CD4-positive, CD25-positive, alpha-beta regulatory T cell (primary cell): ENCODE measurements around the gene MED13L. TPM values are rescaled to one million over a fixed set of nuclear protein-coding genes. Genes with fewer than 3 reads are reported as not detected.

ENCODE experiments used
- ATAC-seq, 2 donors: fragments of 150-1000 bp; cut with Tn5 transposase; one replicate each; pipeline ENCODE4 v1.10.0; 2021; ENCODE audit warnings: low read depth in 2 of 2, moderate number of reproducible peaks in 2 of 2, moderate library complexity in 1 of 2
- DNase-seq, 3 donors: peaks; one replicate each; pipeline versions ENCODE4 v3.0.0 to v3.0.0-alpha.2; 2012 to 2022; ENCODE audit warnings: mixed read lengths in 1 of 3
- H3K27ac ChIP-seq: one replicate; pipeline ENCODE4 v1.7.0; 2013; ENCODE audit warnings: mild to moderate bottlenecking, low read length; ENCODE audit not compliant: insufficient read depth, poor library complexity, severe bottlenecking
- H3K27me3 ChIP-seq: one replicate; pipeline ENCODE4 v1.7.0; 2013; ENCODE audit warnings: low read length; ENCODE audit not compliant: control insufficient read depth, insufficient read depth
- H3K36me3 ChIP-seq: one replicate; pipeline ENCODE4 v1.7.0; 2013; ENCODE audit warnings: mild to moderate bottlenecking, low read length, moderate library complexity; ENCODE audit not compliant: control insufficient read depth, insufficient read depth
- H3K4me1 ChIP-seq: 2 replicates; pipeline ENCODE4 v1.7.0; 2013; ENCODE audit warnings: mild to moderate bottlenecking, low read length; ENCODE audit not compliant: insufficient read depth, control insufficient read depth, poor library complexity, severe bottlenecking
- H3K4me3 ChIP-seq: one replicate; pipeline ENCODE4 v1.7.0; 2013; ENCODE audit warnings: low read depth, mild to moderate bottlenecking, low read length, moderate library complexity
- H3K9me3 ChIP-seq, 2 experiments: 1 replicate in 1 of 2; 2 replicates in 1 of 2; pipeline ENCODE4 v1.7.0; 2013; ENCODE audit warnings: low read length in 2 of 2, mild to moderate bottlenecking in 1 of 2, moderate library complexity in 1 of 2; ENCODE audit not compliant: control insufficient read depth in 2 of 2
- H3K27ac Mint-ChIP-seq, 3 donors: one replicate each; pipeline ENCODE4 v1.8.0; 2020 to 2022; ENCODE audit warnings: mild to moderate bottlenecking in 3 of 3, mixed read lengths in 3 of 3, moderate library complexity in 2 of 3
- H3K27me3 Mint-ChIP-seq: one replicate; pipeline ENCODE4 v1.8.0; 2022; ENCODE audit warnings: mild to moderate bottlenecking, mixed read lengths
- H3K36me3 Mint-ChIP-seq: one replicate; pipeline ENCODE4 v1.8.0; 2020; ENCODE audit warnings: mixed read lengths
- H3K4me1 Mint-ChIP-seq, 4 donors: one replicate each; pipeline ENCODE4 v1.8.0; 2020 to 2022; ENCODE audit warnings: mixed read lengths in 4 of 4, mild to moderate bottlenecking in 1 of 4
- H3K4me3 Mint-ChIP-seq, 4 donors: one replicate each; pipeline ENCODE4 v1.8.0; 2020 to 2022; ENCODE audit warnings: mild to moderate bottlenecking in 4 of 4, mixed read lengths in 4 of 4, moderate library complexity in 3 of 4
- H3K9me3 Mint-ChIP-seq, 7 donors: one replicate each; pipeline ENCODE4 v1.8.0; 2020 to 2022; ENCODE audit warnings: mixed read lengths in 7 of 7, mild to moderate bottlenecking in 3 of 7, moderate library complexity in 2 of 7
- polyA plus RNA-seq, 4 donors: library from polyadenylated mRNA; unstranded; fragments of 300-500 nt; fragmentation: Illumina TruSeq; gene quantifications; one replicate each; pipeline ENCODE4 v1.2.3, GENCODE V29; 2021
- total RNA-seq: library from RNA; stranded (reverse); gene quantifications from one replicate; pipeline ENCODE4 v1.2.3, GENCODE V29; 2022

Gene MED13L
- total and polyA plus RNA-seq, 5 donors from 2014 or later = 4.5 to 179 (median 7.0) TPM

DNA sequence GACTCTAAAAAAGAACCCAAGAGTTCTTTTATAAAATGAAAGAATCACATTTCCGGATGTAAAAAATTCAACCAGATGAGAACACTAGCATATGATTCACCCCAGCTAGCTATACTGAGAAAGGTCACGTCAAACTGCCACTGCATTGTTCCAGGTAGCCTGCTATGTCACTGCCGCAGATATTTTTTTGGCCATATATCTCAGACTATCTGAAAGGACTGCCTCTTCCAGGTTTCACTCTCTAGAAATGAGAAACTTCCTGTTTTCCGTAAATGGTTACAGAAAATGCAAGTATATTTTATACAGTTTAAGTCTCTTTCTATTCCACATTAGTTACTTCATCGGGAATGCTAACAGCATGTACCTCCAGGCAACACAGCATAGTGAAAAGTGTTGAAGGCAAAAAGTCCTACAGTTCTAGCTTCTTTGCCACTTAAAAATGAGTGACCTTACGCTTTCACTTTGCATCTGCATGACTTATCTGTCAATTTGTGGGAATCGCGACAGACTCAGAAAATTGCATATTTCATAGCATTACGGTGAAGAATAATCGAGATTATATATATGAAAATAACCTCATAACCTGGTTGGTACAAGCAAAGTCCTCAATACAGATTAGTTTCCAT lies 105.2 kb downstream of the MED13L start:
- H3K4me1 Mint-ChIP-seq = peaks cover 49 to 80% (median 58%) of the 10 kb centered on the region in 4 donors
- Histone ChIP-seq H3K4me3 (peak overlapping the region; percentile 77), H3K27me3 (no peaks in the 10 kb centered on the region), H3K9me3 (no peaks in the 10 kb centered on the region), H3K27ac (no peak overlapping the region), H3K4me1 (peaks cover 19% of the 10 kb centered on the region), H3K36me3 (no peaks in the 10 kb centered on the region)
- H3K9me3 Mint-ChIP-seq = no peaks in the 10 kb centered on the region
- peak in 2 of 3 donors; percentile 3 to 88 for DNase-seq
- peak; percentile 99 for ATAC-seq
- peaks cover 5% of the 10 kb centered on the region for H3K36me3 Mint-ChIP-seq
- peak overlapping the region; percentile 13 to 96 (median 59) for H3K27ac Mint-ChIP-seq
- H3K27me3 Mint-ChIP-seq = no peaks in the 10 kb centered on the region
- peak overlapping the region; percentile 20 to 93 (median 66) for H3K4me3 Mint-ChIP-seq

DNA sequence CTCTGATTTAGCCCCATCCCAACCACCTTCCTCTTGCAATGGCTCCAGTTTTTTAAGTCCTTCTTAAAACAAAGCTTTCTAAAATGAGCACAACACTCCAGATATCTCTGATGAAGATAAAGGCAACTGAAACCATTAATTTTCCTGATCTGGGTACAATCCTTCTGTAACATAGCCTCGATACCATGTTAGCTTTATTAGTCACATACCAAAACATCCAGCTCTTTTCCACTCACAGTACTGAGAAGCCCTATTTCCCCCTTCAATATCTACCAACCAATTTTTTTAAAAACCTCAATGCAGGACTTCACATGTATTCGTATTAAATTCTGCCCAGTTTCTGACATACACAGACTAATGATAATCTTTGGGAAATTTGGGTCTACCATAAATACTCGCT lies 105.9 kb downstream of the MED13L start:
- peak overlapping the region; percentile 77 for H3K4me3 ChIP-seq
- H3K36me3 ChIP-seq = no peaks in the 10 kb centered on the region
- no peaks in the 10 kb centered on the region for H3K27me3 Mint-ChIP-seq
- no peaks in the 10 kb centered on the region for H3K27me3 ChIP-seq
- H3K4me1 ChIP-seq = peaks cover 19% of the 10 kb centered on the region
- no peak overlapping the region for H3K27ac ChIP-seq
- DNase-seq = no peak
- peak overlapping the region in 3 of 4 donors; percentile 35 to 68 (median 64) for H3K4me3 Mint-ChIP-seq
- peaks cover 5% of the 10 kb centered on the region for H3K36me3 Mint-ChIP-seq
- peak overlapping the region; percentile 13 to 96 (median 59) for H3K27ac Mint-ChIP-seq
- H3K4me1 Mint-ChIP-seq = peaks cover 51 to 75% (median 58%) of the 10 kb centered on the region in 4 donors
- H3K9me3 ChIP-seq = no peaks in the 10 kb centered on the region
- no peak for ATAC-seq
- no peaks in the 10 kb centered on the region for H3K9me3 Mint-ChIP-seq

DNA sequence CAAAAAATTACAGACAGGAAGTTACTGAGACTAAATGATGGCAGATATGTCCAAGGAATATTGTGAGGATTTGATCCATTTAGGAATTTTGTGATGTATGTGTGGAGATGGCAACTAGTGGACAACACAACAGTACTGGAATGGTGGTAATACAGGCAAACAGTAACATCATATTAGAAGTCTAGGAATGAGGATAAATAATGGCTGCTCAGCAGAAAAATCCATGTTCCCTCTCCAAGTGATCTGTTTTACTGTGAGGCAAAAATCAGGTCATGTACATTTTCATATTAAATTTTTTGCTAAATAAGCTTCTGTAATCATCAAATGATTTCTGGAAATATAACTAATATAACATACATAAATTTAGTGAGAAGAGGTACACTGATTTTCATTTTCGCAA lies 108.4 kb downstream of the MED13L start:
- ATAC-seq = no peak
- peaks cover 5% of the 10 kb centered on the region for H3K36me3 Mint-ChIP-seq
- no peak overlapping the region for H3K4me3 Mint-ChIP-seq

DNA sequence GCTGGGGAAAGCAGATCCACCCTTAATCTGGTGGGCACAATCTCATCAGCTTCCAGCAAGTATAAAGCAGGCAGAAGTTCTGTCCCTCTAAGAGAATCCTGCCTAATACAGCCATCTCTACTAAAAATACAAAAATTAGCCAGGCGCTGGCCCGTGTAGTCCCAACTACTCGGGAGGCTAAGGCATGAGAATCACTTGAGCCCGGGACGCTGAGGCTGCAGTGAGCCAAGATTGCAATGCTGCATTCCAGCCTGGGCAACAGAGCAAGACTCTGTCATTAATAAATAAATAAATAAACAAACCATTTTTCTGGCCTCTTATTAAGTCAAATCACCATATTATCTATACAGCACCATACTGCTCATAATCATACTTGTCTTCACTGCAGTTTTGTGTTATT lies 111.2 kb downstream of the MED13L start:
- Mint-ChIP-seq H3K4me1 (peaks cover 22 to 66% (median 44%) of the 10 kb centered on the region in 4 donors), H3K36me3 (peaks cover 5% of the 10 kb centered on the region), H3K9me3 (no peaks in the 10 kb centered on the region), H3K4me3 (no peak overlapping the region), H3K27me3 (no peaks in the 10 kb centered on the region), H3K27ac (no peak overlapping the region)
- Histone ChIP-seq H3K27me3 (no peaks in the 10 kb centered on the region), H3K36me3 (no peaks in the 10 kb centered on the region), H3K9me3 (no peaks in the 10 kb centered on the region), H3K27ac (no peak overlapping the region), H3K4me3 (no peak overlapping the region), H3K4me1 (peaks cover 6% of the 10 kb centered on the region)
- DNase-seq = no peak
- ATAC-seq = no peak

More for the DNA sequence above, 108.4 kb downstream of the MED13L start:
- no peak for DNase-seq
- Histone ChIP-seq H3K27me3 (no peaks in the 10 kb centered on the region), H3K4me3 (no peak overlapping the region), H3K27ac (no peak overlapping the region), H3K9me3 (no peaks in the 10 kb centered on the region), H3K36me3 (no peaks in the 10 kb centered on the region), H3K4me1 (peaks cover 25% of the 10 kb centered on the region)
- Mint-ChIP-seq H3K27me3 (no peaks in the 10 kb centered on the region), H3K27ac (peak overlapping the region in 1 of 3 donors; percentile 2), H3K4me1 (peaks cover 33 to 73% (median 56%) of the 10 kb centered on the region in 4 donors), H3K9me3 (no peaks in the 10 kb centered on the region)

DNA sequence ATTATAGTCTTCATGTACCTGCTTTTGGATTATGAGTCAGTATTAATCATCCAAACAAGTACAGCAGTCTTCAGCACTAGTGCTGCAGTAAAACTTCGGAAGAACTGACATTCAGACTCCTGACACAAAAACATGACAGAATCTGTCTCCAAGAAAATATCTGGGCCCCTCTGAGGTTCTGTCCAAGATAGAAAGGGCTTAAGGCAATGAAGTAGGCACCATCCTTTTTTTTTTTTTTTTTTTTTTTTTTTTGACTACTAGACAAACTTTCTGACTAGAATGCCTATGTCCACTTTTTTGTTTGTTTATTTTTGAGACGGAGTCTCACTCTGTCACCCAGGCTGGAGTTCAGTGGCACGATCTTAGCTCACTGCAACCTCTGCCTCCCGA lies 112.5 kb downstream of the MED13L start:
- H3K27me3 Mint-ChIP-seq = no peaks in the 10 kb centered on the region
- H3K9me3 Mint-ChIP-seq = no peaks in the 10 kb centered on the region
- ATAC-seq = peak in 1 of 2 donors; percentile 24
- H3K36me3 Mint-ChIP-seq = peaks cover 2% of the 10 kb centered on the region
- H3K4me1 ChIP-seq = peaks cover 12% of the 10 kb centered on the region
- H3K4me3 ChIP-seq = no peak overlapping the region
- H3K4me1 Mint-ChIP-seq = peaks cover 26 to 67% (median 48%) of the 10 kb centered on the region in 4 donors
- H3K9me3 ChIP-seq = no peaks in the 10 kb centered on the region
- no peaks in the 10 kb centered on the region for H3K36me3 ChIP-seq
- peak overlapping the region in 2 of 4 donors; percentile 11 to 27 for H3K4me3 Mint-ChIP-seq
- H3K27me3 ChIP-seq = no peaks in the 10 kb centered on the region
- no peak overlapping the region for H3K27ac ChIP-seq
- DNase-seq = no peak
- peak overlapping the region in 2 of 3 donors; percentile 37 to 86 for H3K27ac Mint-ChIP-seq

DNA sequence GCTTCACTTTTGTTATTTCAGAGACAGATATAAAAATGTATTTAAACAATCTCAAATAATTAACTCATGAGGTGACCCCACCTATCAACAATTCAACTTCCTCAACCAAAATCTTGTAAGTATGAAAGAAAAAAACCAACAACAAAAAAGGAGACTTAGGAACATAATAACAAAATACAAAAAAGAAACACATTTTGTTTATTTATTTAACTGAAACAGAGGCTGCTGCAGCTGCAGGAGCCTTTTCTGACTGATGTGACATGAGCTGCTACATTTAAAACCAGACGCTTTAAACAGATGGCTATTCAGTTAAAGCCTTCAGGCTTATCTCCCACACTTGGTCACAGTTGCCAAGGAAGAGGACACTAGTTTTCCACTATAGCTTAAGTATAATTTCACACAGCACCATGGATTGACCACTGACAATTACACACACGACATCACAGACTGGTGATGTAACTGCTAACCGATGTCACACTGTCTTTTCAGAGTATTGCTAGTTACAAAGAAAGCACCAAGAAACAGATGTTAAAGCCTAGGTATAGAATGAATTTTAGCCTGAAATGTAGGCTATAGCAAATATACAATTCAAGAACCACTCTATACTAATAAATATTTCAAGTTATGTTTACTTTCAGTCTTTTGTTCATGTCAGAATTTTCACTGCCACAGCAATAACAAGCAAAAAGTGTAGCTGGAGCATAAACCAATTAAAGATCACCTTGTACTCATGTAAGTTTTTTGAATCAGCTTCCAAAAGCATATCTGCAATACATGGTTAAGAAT lies 113.0 kb downstream of the MED13L start:
- H3K9me3 Mint-ChIP-seq = no peaks in the 10 kb centered on the region
- H3K4me3 Mint-ChIP-seq = peak overlapping the region in 2 of 4 donors; percentile 11 to 27
- no peak overlapping the region for H3K27ac Mint-ChIP-seq

DNA sequence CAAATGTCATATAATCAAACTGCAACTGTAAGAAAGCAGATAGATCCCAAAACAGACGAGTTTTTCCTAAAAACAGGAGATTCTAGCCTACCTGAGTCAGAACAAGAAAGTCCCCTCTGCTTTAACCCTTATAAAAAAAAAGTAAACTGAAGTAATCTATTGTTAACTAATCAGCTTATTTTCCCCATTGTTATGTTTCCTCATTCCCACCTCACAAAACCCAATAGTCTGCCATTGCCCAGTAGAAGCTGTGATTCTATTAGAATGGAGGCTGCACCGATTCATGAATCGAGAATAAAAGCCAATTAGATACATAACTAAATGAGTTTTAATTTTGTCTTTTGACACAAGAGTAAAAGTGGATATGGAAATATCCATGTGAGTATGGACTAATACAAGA lies 115.4 kb downstream of the MED13L start:
- H3K4me3 ChIP-seq = no peak overlapping the region
- ATAC-seq = no peak
- H3K36me3 Mint-ChIP-seq = no peaks in the 10 kb centered on the region
- H3K27me3 Mint-ChIP-seq = no peaks in the 10 kb centered on the region
- H3K4me1 Mint-ChIP-seq = peaks cover 39 to 69% (median 57%) of the 10 kb centered on the region in 4 donors
- H3K27ac Mint-ChIP-seq = no peak overlapping the region
- peaks cover 12% of the 10 kb centered on the region for H3K4me1 ChIP-seq
- H3K36me3 ChIP-seq = no peaks in the 10 kb centered on the region
- H3K9me3 ChIP-seq = no peaks in the 10 kb centered on the region
- H3K27me3 ChIP-seq = no peaks in the 10 kb centered on the region
- H3K9me3 Mint-ChIP-seq = no peaks in the 10 kb centered on the region
- no peak overlapping the region for H3K4me3 Mint-ChIP-seq
- H3K27ac ChIP-seq = no peak overlapping the region
- DNase-seq = no peak

More for the DNA sequence above, 113.0 kb downstream of the MED13L start:
- H3K4me1 ChIP-seq = peaks cover 12% of the 10 kb centered on the region
- Mint-ChIP-seq H3K4me1 (peaks cover 26 to 63% (median 46%) of the 10 kb centered on the region in 4 donors), H3K27me3 (no peaks in the 10 kb centered on the region), H3K36me3 (no peaks in the 10 kb centered on the region)
- no peaks in the 10 kb centered on the region for H3K36me3 ChIP-seq
- H3K9me3 ChIP-seq = no peaks in the 10 kb centered on the region
- no peak overlapping the region for H3K27ac ChIP-seq
- DNase-seq = no peak
- no peak overlapping the region for H3K4me3 ChIP-seq
- no peaks in the 10 kb centered on the region for H3K27me3 ChIP-seq
- no peak for ATAC-seq
